IMR-90 (cell line): ENCODE measurements around the gene GATA3. TPM values are rescaled to one million over a fixed set of nuclear protein-coding genes. Genes with fewer than 3 reads are reported as not detected.
A peak's percentile ranks its signal among the peaks of the same experiment; 100 is the strongest.

ENCODE experiments used
- ATAC-seq: fragments of 200-7000 bp; cut with Tn5 transposase; 2 replicates; pipeline ENCODE4 v1.9.1; 2020; ENCODE audit warnings: low read depth, mild to moderate bottlenecking, moderate library complexity
- BruUV-seq: library from RNA; stranded (reverse); fragments of 400-500 nt; replicated peaks from 2 replicates; lab custom pipeline; 2021; lab: Mats Ljungman, UMichigan
- CTCF ChIA-PET: fragments of 300-600 bp; formaldehyde crosslinking; extraction: SDS; loops from one replicate; lab custom pipeline; 2021; ENCODE audit warnings: antibody characterized with exemption; lab: Yijun Ruan, JAX
- POLR2A ChIA-PET: fragments of 300-600 bp; sonication (Branson Sonifier 250); formaldehyde crosslinking; loops from one replicate; lab custom pipeline; 2022; ENCODE audit warnings: antibody characterized with exemption; ENCODE audit not compliant: unreplicated experiment; lab: Charles Lee
- DNase-seq: peaks from one replicate; pipeline ENCODE4 v3.0.0; 2013
- H2AFZ ChIP-seq: replicated peaks from 2 replicates; pipeline ENCODE3; 2013; ENCODE audit warnings: low read length, mild to moderate bottlenecking; ENCODE audit not compliant: poor library complexity
- H2AK5ac ChIP-seq: 2 replicates; pipeline ENCODE4 v1.6.1; 2013; ENCODE audit warnings: low read depth, low read length, inconsistent platforms
- H2AK9ac ChIP-seq: replicated peaks from 2 replicates; pipeline ENCODE3; 2013; ENCODE audit warnings: mild to moderate bottlenecking, low read depth, low read length, moderate library complexity; ENCODE audit not compliant: poor library complexity
- H2BK120ac ChIP-seq: 2 replicates; pipeline ENCODE4 v1.6.1; 2013; ENCODE audit warnings: low read depth, low read length, inconsistent platforms
- H2BK15ac ChIP-seq: 3 replicates; pipeline ENCODE4 v1.6.1; 2013; ENCODE audit warnings: low read depth, low read length, inconsistent platforms
- H2BK20ac ChIP-seq: 2 replicates; pipeline ENCODE4 v1.6.1; 2013; ENCODE audit warnings: low read depth, mild to moderate bottlenecking, inconsistent platforms, low read length, moderate library complexity
- H2BK5ac ChIP-seq: 2 replicates; pipeline ENCODE4 v1.6.1; 2013; ENCODE audit warnings: mild to moderate bottlenecking, low read depth, low read length, inconsistent platforms; ENCODE audit not compliant: poor library complexity, severe bottlenecking
- H3K14ac ChIP-seq: replicated peaks from 2 replicates; pipeline ENCODE4 v1.6.1; 2013; ENCODE audit warnings: low read depth, low read length, inconsistent platforms
- H3K18ac ChIP-seq: 2 replicates; pipeline ENCODE4 v1.6.1; 2013; ENCODE audit warnings: low read depth, low read length, control low read depth
- H3K23ac ChIP-seq: 2 replicates; pipeline ENCODE4 v1.6.1; 2013; ENCODE audit warnings: low read depth, low read length, inconsistent platforms
- H3K27ac ChIP-seq: 2 replicates; pipeline ENCODE4 v1.5.1; 2013; ENCODE audit warnings: mild to moderate bottlenecking, control low read depth, low read length; ENCODE audit not compliant: insufficient read depth
- H3K27me3 ChIP-seq: 2 replicates; pipeline ENCODE4 v1.6.1; 2013; ENCODE audit warnings: low read length; ENCODE audit not compliant: control insufficient read depth, insufficient read depth
- H3K36me3 ChIP-seq: 2 replicates; pipeline ENCODE4 v1.6.1; 2013; ENCODE audit warnings: low read length, mixed read lengths; ENCODE audit not compliant: control insufficient read depth, insufficient read depth
- H3K4ac ChIP-seq: 2 replicates; pipeline ENCODE4 v1.6.1; 2013; ENCODE audit warnings: low read depth, low read length, inconsistent platforms
- H3K4me1 ChIP-seq: 2 replicates; pipeline ENCODE4 v1.6.1; 2013; ENCODE audit warnings: low read length, mixed read lengths; ENCODE audit not compliant: control insufficient read depth, insufficient read depth
- H3K4me2 ChIP-seq: 2 replicates; pipeline ENCODE4 v1.6.1; 2013; ENCODE audit warnings: low read depth, mild to moderate bottlenecking, control low read depth, low read length, moderate library complexity
- H3K4me3 ChIP-seq: 2 replicates; pipeline ENCODE4 v1.5.1; 2013; ENCODE audit warnings: low read depth, mild to moderate bottlenecking, control low read depth, low read length, moderate library complexity; ENCODE audit not compliant: insufficient read depth
- H3K56ac ChIP-seq: 2 replicates; pipeline ENCODE4 v1.6.1; 2013; ENCODE audit warnings: low read length, inconsistent platforms; ENCODE audit not compliant: insufficient read depth; ENCODE audit errors: extremely low read depth
- H3K79me1 ChIP-seq, 2 experiments: 2 replicates each; pipeline ENCODE4 v1.6.1; 2013; ENCODE audit warnings: low read length in 2 of 2, inconsistent platforms in 1 of 2, low read depth in 1 of 2
- H3K9ac ChIP-seq: 2 replicates; pipeline ENCODE4 v1.6.1; 2013; ENCODE audit warnings: low read depth, low read length, control low read depth
- H3K9me1 ChIP-seq: 2 replicates; pipeline ENCODE4 v1.6.1; 2013; ENCODE audit warnings: low read length, inconsistent platforms; ENCODE audit not compliant: insufficient read depth
- H3K9me3 ChIP-seq: 2 replicates; pipeline ENCODE4 v1.6.1; 2013; ENCODE audit warnings: low read length; ENCODE audit not compliant: control insufficient read depth, insufficient read depth
- H4K20me1 ChIP-seq: 2 replicates; pipeline ENCODE4 v1.6.1; 2013; ENCODE audit warnings: low read length, inconsistent platforms; ENCODE audit not compliant: insufficient read depth
- H4K5ac ChIP-seq: 2 replicates; pipeline ENCODE4 v1.6.1; 2013; ENCODE audit warnings: mild to moderate bottlenecking, low read depth, low read length, control low read depth
- H4K8ac ChIP-seq, 2 experiments: 2 replicates each; pipeline ENCODE4 v1.6.1; 2013; ENCODE audit warnings: low read depth in 2 of 2, low read length in 2 of 2, control low read depth in 1 of 2, inconsistent platforms in 1 of 2
- H4K91ac ChIP-seq: 2 replicates; pipeline ENCODE4 v1.6.1; 2013; ENCODE audit warnings: low read depth, low read length, inconsistent platforms; ENCODE audit not compliant: insufficient read depth
- BHLHE40 ChIP-seq: fragments of 150-350 bp; IDR thresholded peaks from 2 replicates; pipeline ENCODE4 v1.6.1; 2016; ENCODE audit warnings: mild to moderate bottlenecking, low read depth, low read length
- CEBPB ChIP-seq: IDR thresholded peaks from 2 replicates; pipeline ENCODE4 v1.6.1; 2012; ENCODE audit warnings: low read depth, low read length, improper control_type of control experiment
- CHD1 ChIP-seq: IDR thresholded peaks from 2 replicates; pipeline ENCODE4 v1.6.1; 2012; ENCODE audit warnings: low read depth, low read length, improper control_type of control experiment
- FOS ChIP-seq: fragments of 150-350 bp; IDR thresholded peaks from 2 replicates; pipeline ENCODE4 v1.6.1; 2016; ENCODE audit warnings: low read depth, low read length
- MAFK ChIP-seq: IDR thresholded peaks from 2 replicates; pipeline ENCODE4 v1.6.1; 2012; ENCODE audit warnings: low read depth, low read length, improper control_type of control experiment
- MAZ ChIP-seq: IDR thresholded peaks from 2 replicates; pipeline ENCODE4 v1.6.1; 2012; ENCODE audit warnings: low read depth, mild to moderate bottlenecking, low read length, improper control_type of control experiment, moderate library complexity, borderline replicate concordance
- MXI1 ChIP-seq: IDR thresholded peaks from 2 replicates; pipeline ENCODE4 v1.6.1; 2012; ENCODE audit warnings: low read depth, mild to moderate bottlenecking, low read length, moderate library complexity, borderline replicate concordance
- NFE2L2 ChIP-seq: fragments of 150-350 bp; IDR thresholded peaks from 2 replicates; pipeline ENCODE4 v1.6.1; 2016; ENCODE audit warnings: low read depth, mild to moderate bottlenecking, low read length
- POLR2A ChIP-seq: IDR thresholded peaks from 2 replicates; pipeline ENCODE4 v1.6.1; 2012; ENCODE audit warnings: mild to moderate bottlenecking, low read depth, low read length
- RCOR1 ChIP-seq: IDR thresholded peaks from 2 replicates; pipeline ENCODE4 v1.6.1; 2012; ENCODE audit warnings: mild to moderate bottlenecking, low read length, improper control_type of control experiment; ENCODE audit not compliant: insufficient replicate concordance
- RFX5 ChIP-seq: IDR thresholded peaks from 2 replicates; pipeline ENCODE4 v1.8.0; 2012; ENCODE audit warnings: low read depth, mild to moderate bottlenecking, low read length, moderate library complexity
- SMC3 ChIP-seq: fragments of 150-350 bp; IDR thresholded peaks from 2 replicates; pipeline ENCODE4 v1.6.1; 2016; ENCODE audit warnings: low read depth, mild to moderate bottlenecking, antibody characterized with exemption, low read length, moderate library complexity
- WGBS, 2 experiments: methylation state at CpG; one replicate each; pipeline versions ENCODE4 v1.1.5 to v1.1.7; 2013; ENCODE audit warnings: missing lambda C conversion rate in 2 of 2; ENCODE audit not compliant: insufficient read length in 1 of 2; ENCODE audit errors: extremely low coverage in 2 of 2; 5-methylcytosine and 5-hydroxymethylcytosine counted together
- dilution Hi-C: fragments of 300-500 bp; cut with HindIII; formaldehyde crosslinking; loops from one replicate; pipeline ENCODE4 v1.14.3; 2018; ENCODE audit warnings: low sequenced_read_pairs; ENCODE audit not compliant: unreplicated experiment
- in situ Hi-C: fragments of 300-500 bp; cut with MboI; formaldehyde crosslinking; loops from 3 replicates; pipeline ENCODE4 v1.14.3; 2019; ENCODE audit warnings: low sequenced_read_pairs, inconsistent platforms, mixed read lengths
- intact Hi-C: fragments of 100-400 bp; cut with micrococcal nuclease; formaldehyde crosslinking; loops from 2 replicates; pipeline ENCODE4 v1.10.0; 2022
- polyA plus RNA-seq, 3 experiments: library from polyadenylated mRNA; depleted of rRNA; stranded (reverse); fragments of >200 nt; gene quantifications; 2 replicates each; pipeline ENCODE4 v1.2.3, GENCODE V29; 2012; ENCODE audit warnings: low replicate concordance in 1 of 3
- total RNA-seq: library from RNA; depleted of rRNA; stranded (reverse); fragments of >200 nt; gene quantifications from 2 replicates; pipeline ENCODE4 v1.2.3, GENCODE V29; 2012
- TF ChIP-seq, protein P1 (sequence below): conservative IDR thresholded peaks from 2 replicates; pipeline ENCODE4 v1.5.1; 2012; ENCODE audit warnings: mild to moderate bottlenecking, low read depth, low read length, improper control_type of control experiment
- TF ChIP-seq, protein P2 (sequence below): fragments of 150-350 bp; IDR thresholded peaks from 2 replicates; pipeline ENCODE4 v1.6.1; 2016; ENCODE audit warnings: low read depth, mild to moderate bottlenecking, low read length, moderate library complexity, borderline replicate concordance
- TF ChIP-seq, protein P3 (sequence below): fragments of 150-350 bp; IDR thresholded peaks from 2 replicates; pipeline ENCODE4 v1.6.1; 2017; ENCODE audit warnings: mild to moderate bottlenecking, antibody characterized with exemption, low read length, low read depth

Gene GATA3
- total and polyA plus RNA-seq, 2 of the 4 experiments (the other 2 are of a cell fraction), result 0.21 TPM; not detected in 1

DNA sequence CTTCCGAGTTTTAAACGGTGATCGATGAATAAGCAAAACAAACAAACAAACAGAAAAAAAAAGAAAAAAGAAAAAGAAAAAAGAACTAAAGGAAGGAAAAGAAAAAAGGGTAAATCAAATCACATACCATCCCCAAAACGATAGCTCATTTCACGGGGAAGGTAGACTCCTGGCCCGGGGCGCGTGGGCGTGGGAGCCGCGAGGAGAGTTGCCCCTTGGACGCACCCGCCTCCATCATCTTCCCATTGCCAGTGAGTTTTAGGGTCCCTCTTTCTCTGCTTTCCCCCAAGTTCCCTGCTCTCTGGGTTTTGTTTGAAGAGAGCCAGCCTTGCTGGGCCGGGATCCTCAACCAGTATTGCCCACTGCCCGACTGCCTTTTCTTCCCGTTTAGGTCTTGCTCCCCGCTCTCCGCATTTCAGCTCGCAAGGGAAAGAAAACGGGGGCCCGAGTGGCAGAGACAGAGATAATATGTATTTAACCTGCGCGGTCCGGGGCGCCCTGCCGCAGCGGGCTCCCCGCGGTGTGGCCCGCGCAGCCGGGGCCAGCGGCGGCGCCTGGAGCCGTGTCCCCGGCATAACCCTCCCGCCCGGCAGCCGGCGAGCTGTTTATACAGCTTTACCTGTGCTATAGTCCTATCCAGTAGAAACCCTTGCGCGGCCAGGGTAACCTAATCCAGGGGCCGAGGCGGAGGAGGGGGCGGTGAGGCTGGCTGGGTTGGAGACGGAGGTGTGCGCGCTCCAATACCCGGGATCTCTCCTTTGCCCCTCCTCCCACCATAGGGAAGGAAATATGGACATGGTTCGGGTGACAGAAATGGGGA, 5.2 kb upstream of the GATA3 start:
- Histone ChIP-seq H3K27me3 (peaks cover 94% of the 10 kb centered on the region), H3K14ac (no peak overlapping the region), H3K9ac (no peak overlapping the region), H3K4me1 (peaks cover 1% of the 10 kb centered on the region; the same call in 1 of the 2 replicates), H4K5ac (no peak overlapping the region), H2BK5ac (no peak overlapping the region), H2BK120ac (no peak overlapping the region), H3K4me3 (no peak overlapping the region), H3K56ac (no peak overlapping the region), H2AFZ (peak overlapping the region; percentile 54), H4K8ac (no peak overlapping the region), H3K23ac (no peak overlapping the region), H3K27ac (no peak overlapping the region), H2AK9ac (no peak overlapping the region), H3K4ac (no peak overlapping the region), H2AK5ac (no peak overlapping the region), H3K4me2 (no peak overlapping the region), H3K9me1 (no peaks in the 10 kb centered on the region), H4K20me1 (no peaks in the 10 kb centered on the region), H3K18ac (no peak overlapping the region), H2BK15ac (no peak overlapping the region), H3K9me3 (peaks cover 3% of the 10 kb centered on the region; the same call in 1 of the 2 replicates), H3K36me3 (no peaks in the 10 kb centered on the region), H2BK20ac (no peak overlapping the region), H3K79me1 (no peaks in the 10 kb centered on the region), H4K91ac (no peak overlapping the region)
- in situ Hi-C loops (no loop called here), dilution Hi-C loops (no loop called here), intact Hi-C loops (no loop called here)
- no peak for ATAC-seq
- POLR2A ChIA-PET, result interaction anchor here (0.5 kb wide), 1 partner anchor 9 kb away, joined by 3 read pairs; no protein-coding TSS in a partner anchor
- CTCF ChIA-PET, result no interaction called here
- BruUV-seq, result no TSS peak
- DNase-seq, result no peak
- WGBS, 2 experiments, result 2% methylated on average over 11 of the region's 51 CpGs; no CpG with 5 or more reads in 1 of the 2 experiments
- TF ChIP-seq, protein P1, sequence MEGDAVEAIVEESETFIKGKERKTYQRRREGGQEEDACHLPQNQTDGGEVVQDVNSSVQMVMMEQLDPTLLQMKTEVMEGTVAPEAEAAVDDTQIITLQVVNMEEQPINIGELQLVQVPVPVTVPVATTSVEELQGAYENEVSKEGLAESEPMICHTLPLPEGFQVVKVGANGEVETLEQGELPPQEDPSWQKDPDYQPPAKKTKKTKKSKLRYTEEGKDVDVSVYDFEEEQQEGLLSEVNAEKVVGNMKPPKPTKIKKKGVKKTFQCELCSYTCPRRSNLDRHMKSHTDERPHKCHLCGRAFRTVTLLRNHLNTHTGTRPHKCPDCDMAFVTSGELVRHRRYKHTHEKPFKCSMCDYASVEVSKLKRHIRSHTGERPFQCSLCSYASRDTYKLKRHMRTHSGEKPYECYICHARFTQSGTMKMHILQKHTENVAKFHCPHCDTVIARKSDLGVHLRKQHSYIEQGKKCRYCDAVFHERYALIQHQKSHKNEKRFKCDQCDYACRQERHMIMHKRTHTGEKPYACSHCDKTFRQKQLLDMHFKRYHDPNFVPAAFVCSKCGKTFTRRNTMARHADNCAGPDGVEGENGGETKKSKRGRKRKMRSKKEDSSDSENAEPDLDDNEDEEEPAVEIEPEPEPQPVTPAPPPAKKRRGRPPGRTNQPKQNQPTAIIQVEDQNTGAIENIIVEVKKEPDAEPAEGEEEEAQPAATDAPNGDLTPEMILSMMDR, result no peak
- no peak for TF ChIP-seq RFX5
- no peak for TF ChIP-seq MAZ
- no peak for TF ChIP-seq POLR2A
- no peak for TF ChIP-seq NFE2L2
- no peak for TF ChIP-seq MXI1
- TF ChIP-seq FOS, result no peak
- TF ChIP-seq, protein P2, sequence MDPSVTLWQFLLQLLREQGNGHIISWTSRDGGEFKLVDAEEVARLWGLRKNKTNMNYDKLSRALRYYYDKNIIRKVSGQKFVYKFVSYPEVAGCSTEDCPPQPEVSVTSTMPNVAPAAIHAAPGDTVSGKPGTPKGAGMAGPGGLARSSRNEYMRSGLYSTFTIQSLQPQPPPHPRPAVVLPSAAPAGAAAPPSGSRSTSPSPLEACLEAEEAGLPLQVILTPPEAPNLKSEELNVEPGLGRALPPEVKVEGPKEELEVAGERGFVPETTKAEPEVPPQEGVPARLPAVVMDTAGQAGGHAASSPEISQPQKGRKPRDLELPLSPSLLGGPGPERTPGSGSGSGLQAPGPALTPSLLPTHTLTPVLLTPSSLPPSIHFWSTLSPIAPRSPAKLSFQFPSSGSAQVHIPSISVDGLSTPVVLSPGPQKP, result no peak
- no peak for TF ChIP-seq CHD1
- no peak for TF ChIP-seq BHLHE40
- TF ChIP-seq CEBPB, result no peak
- no peak for TF ChIP-seq RCOR1
- TF ChIP-seq, protein P3, sequence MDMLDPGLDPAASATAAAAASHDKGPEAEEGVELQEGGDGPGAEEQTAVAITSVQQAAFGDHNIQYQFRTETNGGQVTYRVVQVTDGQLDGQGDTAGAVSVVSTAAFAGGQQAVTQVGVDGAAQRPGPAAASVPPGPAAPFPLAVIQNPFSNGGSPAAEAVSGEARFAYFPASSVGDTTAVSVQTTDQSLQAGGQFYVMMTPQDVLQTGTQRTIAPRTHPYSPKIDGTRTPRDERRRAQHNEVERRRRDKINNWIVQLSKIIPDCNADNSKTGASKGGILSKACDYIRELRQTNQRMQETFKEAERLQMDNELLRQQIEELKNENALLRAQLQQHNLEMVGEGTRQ, result no peak
- no peak for TF ChIP-seq SMC3
- no peak for TF ChIP-seq MAFK
